HL-60 (cell line): Measurements from ENCODE around the gene ATP11A.

ENCODE experiments used
- DNase-seq, 2 experiments: peaks; one replicate each; pipeline ENCODE4 v3.0.0-alpha.2; 2010 to 2020; ENCODE audit warnings: low read depth in 1 of 2, low spot score in 1 of 2
- H3K27ac ChIP-seq: fragments of 250-450 bp; sonication (Bioruptor Pico); replicated peaks from 2 replicates; pipeline ENCODE4 v1.5.1; 2020; ENCODE audit warnings: mild to moderate bottlenecking, moderate library complexity
- H3K27me3 ChIP-seq: fragments of 250-450 bp; sonication (Bioruptor Pico); 2 replicates; pipeline ENCODE4 v1.5.1; 2021; ENCODE audit warnings: mild to moderate bottlenecking, moderate library complexity; ENCODE audit not compliant: insufficient read depth, poor library complexity, severe bottlenecking
- H3K4me3 ChIP-seq: replicated peaks from 2 replicates; pipeline ENCODE4 v1.5.1; 2011; ENCODE audit warnings: mild to moderate bottlenecking, control low read depth, low read length; ENCODE audit not compliant: insufficient read depth
- CTCF ChIP-seq: IDR thresholded peaks from one replicate; pipeline ENCODE4 v1.5.1; 2011; ENCODE audit warnings: low read length, control low read depth, inconsistent platforms; ENCODE audit not compliant: insufficient read depth
- GABPA ChIP-seq: IDR thresholded peaks from 2 replicates; pipeline ENCODE4 v1.6.1; 2012; ENCODE audit warnings: low read depth
- POLR2AphosphoS5 ChIP-seq: IDR thresholded peaks from 2 replicates; pipeline ENCODE4 v1.6.1; 2012; ENCODE audit warnings: low read depth
- REST ChIP-seq: IDR thresholded peaks from 2 replicates; pipeline ENCODE4 v1.6.1; 2012; ENCODE audit warnings: low read depth; ENCODE audit not compliant: insufficient replicate concordance
- SPI1 ChIP-seq: IDR thresholded peaks from 2 replicates; pipeline ENCODE4 v1.6.1; 2012; ENCODE audit warnings: low read depth, mild to moderate bottlenecking, borderline replicate concordance

Gene ATP11A

DNA sequence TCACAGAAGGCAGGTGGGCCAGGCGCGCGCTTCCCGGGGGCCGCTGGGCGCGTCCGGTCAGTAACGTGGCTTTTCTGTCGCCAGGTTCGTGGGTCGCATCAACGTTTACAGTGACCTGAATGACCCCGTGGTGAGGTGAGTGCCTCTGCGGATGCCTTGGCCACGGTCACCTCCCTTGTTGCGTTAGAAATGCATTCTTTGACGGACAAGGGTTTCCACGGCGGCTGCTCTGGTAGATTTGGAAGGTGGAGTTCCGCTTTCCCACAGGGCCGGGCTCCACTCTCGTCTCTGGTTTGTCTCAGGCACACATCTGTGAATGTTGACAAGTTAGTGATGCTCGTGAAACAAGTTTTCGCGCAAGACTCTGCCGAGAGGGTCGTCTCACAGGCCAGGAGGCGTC is 130.0 kb downstream of the ATP11A start:
- DNase-seq = no peak
- Histone ChIP-seq H3K4me3 (no peak overlapping the region), H3K27ac (no peak overlapping the region), H3K27me3 (no peaks in the 10 kb centered on the region)
- TF ChIP-seq REST (no peak), POLR2AphosphoS5 (no peak), GABPA (no peak), CTCF (no peak)

DNA sequence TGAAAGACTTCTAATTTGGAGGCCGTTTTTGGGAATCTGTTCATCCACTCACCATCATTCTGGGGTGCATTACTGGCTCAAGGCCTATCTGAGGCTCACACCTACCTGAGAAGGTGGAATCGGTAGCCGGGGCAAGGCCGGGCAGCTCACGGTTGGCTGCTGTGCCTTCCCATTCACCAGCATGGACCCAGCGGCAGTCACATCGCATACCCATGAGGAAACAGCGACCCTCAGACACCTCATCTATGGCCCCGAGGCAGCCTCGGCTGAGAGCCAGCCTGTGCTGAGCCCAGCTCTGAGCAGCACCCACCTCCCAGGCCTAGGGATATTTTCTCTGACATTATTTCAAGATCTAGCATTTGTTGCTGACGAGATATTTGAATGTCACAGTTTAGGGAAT is 130.5 kb downstream of the ATP11A start:
- DNase-seq = no peak
- no peak overlapping the region for H3K4me3 ChIP-seq
- TF ChIP-seq CTCF (no peak), GABPA (no peak), POLR2AphosphoS5 (no peak), REST (no peak), SPI1 (no peak)
- H3K27ac ChIP-seq = no peak overlapping the region
- H3K27me3 ChIP-seq = no peaks in the 10 kb centered on the region

- DNase-seq = no peak
- TF ChIP-seq GABPA (no peak), CTCF (no peak), REST (no peak)
- no peak overlapping the region for H3K27ac ChIP-seq
- no peak overlapping the region for H3K4me3 ChIP-seq
- no peaks in the 10 kb centered on the region for H3K27me3 ChIP-seq
Observed at GRCh38 chr13:112821340-112822055, 131.7 kb downstream of the ATP11A start.
